GM21576 (cell line): ENCODE results near the gene PAQR7.
A peak's percentile ranks its signal among the peaks of the same experiment; 100 is the strongest.

Source experiments
- ATAC-seq: cut with Tn5 transposase; IDR thresholded peaks from one replicate; pipeline ENCODE4 v1.9.1; 2021; ENCODE audit warnings: mild to moderate bottlenecking, moderate library complexity; ENCODE audit not compliant: unreplicated experiment

The PAQR7 gene, protein sequence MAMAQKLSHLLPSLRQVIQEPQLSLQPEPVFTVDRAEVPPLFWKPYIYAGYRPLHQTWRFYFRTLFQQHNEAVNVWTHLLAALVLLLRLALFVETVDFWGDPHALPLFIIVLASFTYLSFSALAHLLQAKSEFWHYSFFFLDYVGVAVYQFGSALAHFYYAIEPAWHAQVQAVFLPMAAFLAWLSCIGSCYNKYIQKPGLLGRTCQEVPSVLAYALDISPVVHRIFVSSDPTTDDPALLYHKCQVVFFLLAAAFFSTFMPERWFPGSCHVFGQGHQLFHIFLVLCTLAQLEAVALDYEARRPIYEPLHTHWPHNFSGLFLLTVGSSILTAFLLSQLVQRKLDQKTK

DNA sequence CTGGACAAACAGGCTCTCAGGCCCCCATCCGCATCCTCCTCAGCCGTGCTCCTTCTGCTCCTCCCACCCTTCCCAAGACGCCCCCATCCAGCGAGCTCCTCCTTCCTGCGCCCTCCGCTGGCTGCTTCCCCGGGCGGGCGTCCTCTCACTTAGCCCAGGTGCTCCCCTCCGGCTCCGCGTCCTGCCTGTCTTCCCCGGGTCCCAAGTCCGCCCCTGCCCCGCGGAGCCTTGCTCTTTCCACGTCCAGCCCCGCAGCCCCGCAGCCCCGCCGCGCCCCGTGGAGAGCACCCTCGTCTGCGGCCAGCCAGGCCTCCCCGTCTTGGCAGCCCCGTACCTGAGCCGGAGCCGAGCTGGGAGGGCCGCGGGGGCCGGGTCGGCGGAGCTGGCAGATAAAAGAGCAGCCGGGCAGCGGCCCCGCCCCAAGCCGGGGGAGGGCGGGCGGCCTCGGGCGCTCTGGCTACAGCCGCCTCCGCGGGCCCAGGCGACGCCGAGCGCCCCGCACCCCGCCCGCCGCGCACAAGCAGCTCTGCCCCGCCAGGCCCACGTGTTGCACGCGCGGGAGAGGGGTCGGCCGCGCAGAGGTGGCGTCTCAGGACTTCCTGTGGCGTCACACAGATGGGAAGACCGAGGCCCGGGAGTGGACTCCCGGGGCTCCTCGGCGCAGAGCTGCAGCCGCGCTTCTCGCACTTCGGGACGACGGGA, at the start of gene PAQR7:
Gene PAQR7, minus strand, starts transcription at position 555 of the 702 bp plus-strand sequence. CDS start 11,869 bp downstream, outside the sequence.
- ATAC-seq, result peak; percentile 51

DNA sequence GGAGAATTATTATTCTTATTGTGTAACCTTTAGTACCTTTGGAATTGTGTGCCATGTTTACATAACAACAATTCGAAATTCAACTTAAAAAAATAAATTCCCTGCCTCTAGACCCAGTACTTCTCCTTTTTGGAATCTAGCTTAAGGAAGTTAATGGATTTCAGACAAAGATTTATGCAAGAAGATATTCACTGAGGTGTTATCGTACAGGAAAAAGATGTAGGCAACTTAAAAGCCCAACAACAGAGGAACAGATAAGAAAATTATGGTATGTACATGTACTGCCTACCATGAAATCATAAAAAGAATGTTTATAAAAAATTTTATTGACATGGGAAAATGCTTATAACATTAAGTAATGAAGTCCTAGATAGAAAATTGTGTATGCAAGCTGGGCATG, 48.9 kb upstream of the PAQR7 start:
- no peak for ATAC-seq

DNA sequence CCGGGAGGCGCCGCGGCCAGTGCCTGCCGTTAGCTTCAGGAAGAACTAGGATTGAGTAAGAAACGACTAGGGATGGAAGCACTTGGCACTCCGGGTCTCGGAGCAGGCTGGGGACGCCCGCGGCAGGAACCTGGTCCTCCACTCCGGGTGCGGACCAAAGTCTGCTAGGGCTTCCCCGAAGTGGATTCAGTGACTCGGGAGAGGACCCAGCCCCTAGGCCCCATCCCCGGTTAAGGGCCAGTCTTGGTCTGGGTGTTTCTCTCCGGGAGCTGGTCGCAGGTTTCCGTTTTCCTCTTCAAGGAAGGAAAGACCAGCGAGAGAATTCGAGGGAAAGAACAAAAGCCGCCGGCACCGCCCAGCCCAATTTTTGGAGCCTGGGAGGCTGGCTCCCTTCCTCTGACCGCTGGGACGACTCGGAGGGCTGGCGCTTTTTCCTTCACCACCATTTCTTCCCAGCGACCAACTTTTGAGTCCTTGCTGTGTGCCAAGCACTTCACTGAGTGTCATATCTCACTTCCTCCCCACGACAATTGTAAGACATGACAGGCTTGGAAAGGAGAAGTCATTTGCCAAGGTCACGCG, 47.6 kb upstream of the PAQR7 start:
- no peak for ATAC-seq

DNA sequence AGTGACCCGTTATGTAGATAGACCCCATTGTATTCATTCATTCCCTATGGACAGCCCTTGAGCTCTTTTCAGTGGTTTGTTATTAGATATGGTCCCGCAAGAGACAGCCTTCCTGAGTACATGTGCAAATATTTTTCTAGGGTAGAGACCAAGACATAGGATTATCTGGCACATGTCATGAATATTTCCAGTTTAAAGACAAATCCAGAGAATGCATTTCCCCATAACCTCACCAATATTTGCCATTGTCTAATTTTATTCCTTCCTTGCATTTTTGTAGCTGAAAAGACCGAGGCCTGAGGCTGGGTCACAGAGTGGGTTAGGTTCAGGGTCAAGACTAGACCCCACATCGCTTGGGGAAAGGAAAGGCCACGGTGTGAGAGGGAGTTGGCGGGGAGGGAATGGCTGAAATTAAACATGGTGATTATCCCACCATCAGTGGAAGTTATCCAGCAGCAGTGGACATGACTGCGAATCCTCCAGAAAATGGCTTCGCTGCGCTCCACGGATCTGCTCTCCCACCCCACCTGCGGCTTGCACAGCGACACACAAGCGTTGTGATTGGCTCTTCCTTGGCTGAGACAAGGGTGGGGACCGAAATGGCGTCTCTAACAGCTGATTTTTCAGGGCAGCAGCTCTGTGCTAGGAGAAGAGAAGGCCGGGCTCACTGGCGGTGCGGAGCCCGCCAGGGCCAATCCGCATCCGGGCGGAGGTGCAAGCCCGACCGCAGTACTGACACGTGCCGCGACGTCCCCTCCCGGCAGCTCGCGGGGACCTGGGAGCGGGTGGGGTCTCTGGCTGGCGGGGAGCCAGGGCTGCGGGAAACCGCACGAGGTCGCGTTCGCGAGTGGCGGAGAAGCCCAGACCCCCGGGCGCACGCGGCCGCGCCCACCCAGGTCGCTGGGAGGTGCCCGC, 46.8 kb upstream of the PAQR7 start:
- ATAC-seq, result no peak

DNA sequence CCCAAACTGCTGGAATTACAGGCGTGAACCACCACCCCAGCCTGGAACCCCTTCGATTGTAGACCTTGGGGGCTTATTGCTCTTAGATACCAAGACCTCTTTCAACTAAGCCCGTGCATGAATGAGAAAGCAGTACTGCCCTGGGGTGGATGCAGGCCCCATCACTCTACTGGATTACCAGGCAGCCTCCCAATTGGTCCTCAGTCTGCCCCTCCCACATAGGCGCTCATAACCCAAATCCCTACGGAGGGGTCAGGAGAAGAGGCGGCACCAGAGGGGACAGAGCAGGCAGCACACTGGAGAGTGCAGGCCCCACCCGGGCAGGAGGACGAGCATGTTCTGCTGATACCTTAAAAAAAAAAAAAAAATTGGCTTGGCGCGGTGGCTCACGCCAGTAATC, 43.1 kb upstream of the PAQR7 start:
- no peak for ATAC-seq

DNA sequence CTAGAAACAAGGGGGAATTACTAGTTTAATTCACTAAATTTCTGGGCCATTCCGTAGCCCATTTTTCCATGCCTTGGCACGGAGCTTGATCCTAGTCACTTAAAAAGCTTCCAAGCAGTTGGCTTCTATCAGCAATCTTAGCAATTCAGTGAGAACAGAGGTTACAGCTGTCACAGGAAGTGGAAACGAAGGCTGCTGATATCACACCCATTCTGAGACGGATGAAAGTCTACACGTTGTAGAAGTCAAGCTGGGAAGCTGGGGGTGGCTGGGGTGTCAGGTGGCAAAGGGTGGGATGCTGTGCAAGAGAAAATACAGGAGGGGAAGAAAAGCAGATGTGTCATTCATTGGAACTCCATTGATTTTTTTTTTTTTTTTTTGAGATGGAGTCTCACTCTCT, 42.5 kb upstream of the PAQR7 start:
- ATAC-seq, result no peak

DNA sequence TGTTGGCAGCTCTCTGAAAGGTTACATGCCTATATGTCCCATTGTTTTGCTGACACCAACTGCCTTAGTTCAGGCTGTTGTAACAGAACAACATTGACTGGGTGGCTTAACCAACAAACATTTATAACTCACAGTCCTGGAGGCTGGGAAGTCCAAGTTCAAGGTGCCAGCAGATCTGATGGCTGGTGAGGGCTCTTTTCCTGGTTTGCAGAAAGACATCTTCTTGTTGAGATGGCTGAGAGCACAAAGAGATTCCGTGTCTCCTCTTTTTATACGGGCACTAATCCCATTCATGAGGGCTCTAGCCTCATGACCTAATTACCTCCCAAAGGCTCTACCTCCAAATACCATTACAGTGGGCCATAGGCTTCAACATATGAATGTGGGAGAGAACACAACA, 41.0 kb upstream of the PAQR7 start:
- ATAC-seq, result no peak

DNA sequence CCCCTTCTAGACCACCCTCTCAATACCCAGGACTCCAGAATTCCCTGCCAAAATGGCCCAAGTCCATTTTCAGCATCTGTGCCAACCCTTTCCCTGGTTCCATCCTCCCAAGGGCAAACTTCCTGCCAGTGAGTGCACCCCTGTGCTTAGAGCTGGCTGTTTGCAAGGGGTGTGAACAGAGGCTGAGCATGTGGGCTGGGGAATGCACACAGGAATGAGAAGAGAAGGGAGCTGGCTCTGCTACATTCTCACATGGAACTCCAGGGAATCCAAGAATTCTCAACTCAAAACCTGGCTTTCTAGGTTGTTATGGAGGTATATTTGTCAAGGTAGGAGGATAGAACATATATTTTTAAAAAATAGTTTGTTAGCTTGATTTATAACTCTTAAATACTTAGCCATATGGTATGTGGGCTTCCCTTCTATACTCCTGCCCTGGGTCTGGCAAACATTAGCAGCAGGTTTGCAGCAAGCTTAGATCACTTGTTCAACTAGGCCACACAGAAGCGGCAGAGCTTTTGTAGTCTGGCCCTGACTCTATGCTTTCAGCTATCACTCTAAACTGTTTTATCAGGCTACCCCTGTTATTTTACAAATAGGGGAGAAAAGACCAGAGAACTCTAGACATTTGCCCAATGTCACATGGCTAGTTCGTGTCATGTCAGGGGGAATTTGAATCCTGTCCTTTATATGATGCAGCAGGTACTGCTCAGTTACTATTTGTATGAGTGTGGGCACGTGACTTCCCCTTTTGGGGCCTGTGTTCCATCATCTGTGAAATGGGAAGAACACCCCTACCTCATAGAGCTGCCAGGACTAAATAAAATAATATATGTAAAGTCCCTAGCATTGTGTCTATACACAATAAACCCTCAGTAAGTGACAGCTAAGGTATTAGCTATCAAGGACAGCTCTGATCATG, 38.8 kb upstream of the PAQR7 start:
- no peak for ATAC-seq

DNA sequence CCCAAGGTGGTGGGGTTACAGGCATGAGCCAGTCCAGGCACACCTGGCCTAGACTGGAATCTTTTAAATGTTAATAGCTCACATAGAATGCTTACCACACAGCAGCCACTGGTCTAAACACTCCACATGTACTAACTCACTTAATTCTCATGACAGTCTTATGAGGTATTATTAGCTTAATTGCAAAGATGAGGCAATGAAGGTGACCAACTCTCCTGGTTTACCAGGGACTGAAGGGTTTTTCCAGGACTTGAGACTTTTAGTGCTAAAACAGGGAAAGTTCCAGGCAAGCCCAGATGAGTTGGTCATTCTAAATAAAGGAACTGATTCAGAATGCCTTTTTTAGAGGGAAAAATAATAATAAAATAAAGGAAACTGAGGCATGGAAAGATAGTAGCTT, 37.7 kb upstream of the PAQR7 start:
- no peak for ATAC-seq

DNA sequence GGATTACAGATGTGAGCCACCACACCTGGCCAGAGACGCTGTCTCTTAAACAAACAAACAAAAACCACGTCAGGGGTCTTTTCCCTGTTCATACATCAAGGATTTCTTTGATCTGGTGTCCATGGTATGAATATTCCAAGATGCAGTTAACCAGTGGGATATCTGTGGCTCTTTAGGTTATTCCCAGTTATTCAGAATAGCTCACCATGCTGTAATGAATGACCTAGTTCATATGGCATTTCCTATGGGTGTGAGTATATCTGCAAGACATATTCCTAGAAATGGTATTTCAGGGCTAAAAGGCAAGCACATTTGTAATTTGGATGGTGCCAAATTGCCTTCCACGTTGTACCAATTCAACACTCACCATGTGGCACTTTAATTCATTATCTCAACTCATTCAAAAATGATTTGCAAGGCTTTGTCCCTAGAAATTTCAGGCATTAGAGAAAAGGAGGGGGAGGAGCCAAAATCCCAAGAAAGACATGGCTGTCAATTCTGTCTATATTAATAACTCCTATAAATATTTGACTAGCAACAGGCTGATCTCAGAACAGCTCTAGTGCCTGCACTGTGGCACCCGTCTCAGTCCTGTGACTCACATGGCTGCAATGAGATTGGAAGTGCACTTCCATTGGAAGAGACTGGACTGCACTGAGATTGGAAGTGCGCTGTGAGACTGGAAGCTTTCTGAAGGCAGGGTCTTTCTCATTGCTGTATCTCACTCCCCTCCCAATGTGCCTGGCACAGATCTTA, 36.7 kb upstream of the PAQR7 start:
- ATAC-seq, result no peak

DNA sequence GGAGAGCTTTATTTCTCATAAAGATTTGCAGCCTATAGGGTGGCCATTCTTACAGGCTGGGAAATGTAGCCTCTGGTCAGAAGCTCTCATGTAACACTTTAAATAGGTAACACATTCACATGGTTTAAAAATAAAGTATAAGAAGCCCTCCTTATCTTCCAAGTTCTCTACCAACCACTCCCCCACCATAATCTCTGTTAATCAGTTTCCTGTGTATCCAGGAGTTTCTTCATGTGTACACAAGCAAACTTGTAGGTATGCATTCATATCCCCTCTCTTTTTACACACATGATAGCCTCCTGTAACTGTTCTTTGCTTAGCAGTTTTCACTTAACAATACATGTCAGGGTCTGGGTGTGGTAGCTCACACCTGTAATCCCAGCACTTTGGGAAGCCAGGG, 35.7 kb upstream of the PAQR7 start:
- no peak for ATAC-seq

DNA sequence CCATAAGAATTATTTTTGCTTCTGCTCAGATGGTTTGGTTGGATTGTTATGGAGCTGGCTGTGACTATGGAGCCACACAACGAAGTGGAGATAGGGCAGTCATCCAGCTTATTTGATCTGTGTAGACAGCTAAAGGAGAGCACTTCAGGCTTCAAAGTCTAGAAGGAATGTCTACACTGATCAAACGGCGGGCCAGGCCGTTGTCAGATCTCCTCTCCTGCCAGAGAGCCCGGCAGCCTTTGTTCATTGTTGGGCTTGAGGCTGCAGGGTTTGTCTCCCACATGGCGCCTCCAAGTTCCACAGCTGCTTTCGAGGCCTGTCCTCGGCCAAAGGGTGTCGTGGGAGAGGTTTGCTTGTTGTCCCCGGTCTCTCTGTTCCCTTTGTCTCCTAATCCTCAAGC, 33.5 kb upstream of the PAQR7 start:
- ATAC-seq, result no peak

DNA sequence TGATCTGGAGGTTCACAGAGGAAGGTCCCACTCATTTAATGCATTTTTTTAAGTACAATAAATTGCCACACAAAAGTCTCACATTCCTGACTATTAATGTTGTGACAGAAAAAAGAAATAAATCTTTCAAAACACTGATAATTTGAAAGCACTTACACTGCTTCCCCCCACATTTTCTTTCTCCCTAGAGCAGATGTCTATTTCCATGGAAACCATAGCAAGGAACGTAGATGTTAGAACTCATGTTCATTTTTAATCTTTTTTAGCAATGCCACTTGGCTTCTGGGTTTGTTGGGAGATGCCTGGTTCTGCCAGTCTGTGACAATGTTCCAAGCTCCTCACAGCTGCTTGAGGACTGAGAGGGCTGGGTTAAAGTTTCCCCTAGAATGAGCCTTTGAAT, 32.7 kb upstream of the PAQR7 start:
- ATAC-seq, result no peak

DNA sequence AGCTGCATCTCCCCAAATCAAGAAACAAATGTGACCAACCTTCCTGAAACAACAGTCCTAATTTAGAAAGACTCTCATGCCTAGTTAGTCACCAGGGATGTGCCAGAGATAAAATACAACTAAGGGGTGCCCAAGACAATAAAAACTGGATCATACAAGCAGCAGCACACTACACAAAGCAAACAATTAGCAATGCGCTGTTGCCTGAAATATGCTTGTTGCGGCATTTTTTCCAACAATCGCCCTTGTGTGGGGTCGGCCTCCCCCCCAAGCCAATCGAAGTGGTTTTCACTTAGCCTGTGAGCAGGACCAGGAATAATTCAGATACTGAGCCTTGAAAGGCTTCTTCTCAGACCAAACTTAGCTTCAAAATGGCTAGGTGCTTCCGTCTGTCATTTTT, 32.1 kb upstream of the PAQR7 start:
- no peak for ATAC-seq

DNA sequence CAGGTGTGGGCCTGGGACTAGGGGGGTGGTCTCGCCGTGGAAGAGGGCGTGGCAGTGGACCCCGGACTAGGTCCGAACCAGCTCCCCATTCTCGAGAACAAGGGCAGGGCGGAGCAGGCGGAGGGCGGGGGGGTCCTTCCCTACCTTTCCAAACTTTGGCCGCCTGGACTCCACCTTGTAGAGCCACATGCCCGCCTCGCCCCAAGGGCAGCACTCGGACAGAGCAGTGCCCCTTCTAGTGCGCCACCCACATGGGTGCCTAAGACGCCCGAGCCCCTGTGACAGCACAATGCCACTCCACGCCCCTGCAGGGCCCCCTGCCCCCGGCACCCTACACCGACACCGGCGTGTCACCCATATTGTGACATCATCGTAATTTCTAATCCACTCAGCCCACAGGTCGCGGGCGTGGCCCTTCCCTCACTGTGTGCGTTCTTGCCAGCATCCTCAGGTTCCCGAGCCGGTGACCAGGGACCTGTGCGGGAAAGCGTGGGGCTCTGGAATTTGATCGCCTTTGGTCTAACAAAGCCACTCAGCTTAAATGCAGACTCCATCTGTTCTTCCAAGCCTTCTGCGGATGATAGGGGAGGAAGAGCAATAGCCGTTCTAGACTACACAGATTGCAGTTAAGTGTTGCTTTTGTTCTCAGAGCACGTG, 31.3 kb upstream of the PAQR7 start:
- ATAC-seq, result no peak

DNA sequence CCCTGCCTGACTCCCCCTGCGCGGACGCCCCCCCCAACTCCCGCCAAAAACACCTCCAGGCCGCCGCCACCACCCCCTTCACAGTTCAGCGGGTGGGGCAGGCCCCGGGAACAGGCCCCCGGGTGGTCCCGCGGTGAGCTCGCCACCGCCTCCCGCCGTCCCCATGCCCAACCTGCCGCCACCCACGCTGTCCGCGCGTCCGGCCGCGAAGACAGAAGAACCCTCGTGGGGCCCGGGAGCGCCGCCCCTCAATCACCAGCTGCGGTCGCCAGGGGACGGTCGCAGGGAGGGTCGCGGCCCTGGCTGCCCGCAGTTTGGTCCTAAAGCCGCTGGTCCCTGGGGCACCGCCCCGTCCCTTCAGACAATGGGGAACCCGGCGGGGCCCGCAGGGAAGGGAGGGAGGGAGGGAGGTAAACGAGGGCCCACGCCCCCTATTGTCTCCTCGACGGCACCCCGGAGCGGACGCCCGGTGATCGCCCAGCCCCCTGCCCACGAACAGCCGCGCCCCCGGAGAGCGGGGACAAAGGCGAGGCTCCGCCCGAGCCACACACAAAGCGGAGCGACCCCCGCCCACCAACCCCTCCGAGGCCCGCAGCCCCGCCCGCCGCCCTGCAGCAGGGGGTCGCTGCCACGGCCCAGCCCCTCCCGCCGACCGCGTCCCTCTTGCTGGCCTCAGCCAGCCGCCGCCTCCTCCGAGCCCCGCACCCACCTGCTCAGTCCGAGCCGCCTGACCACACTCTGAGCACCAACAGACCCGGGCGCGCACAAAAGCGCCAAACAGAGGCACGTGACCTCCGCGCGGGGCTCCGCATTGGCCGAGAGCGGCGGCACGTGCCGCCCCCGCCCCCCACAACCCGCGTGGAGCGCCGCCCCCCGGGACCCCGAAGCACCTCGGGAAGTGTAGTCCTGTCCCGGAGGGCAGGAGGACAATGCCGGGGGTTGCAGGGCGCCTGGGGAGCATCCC, 30.5 kb upstream of the PAQR7 start, which contains the start of gene STMN1:
Gene STMN1, minus strand, starts transcription at position 740 of the 964 bp plus-strand sequence. CDS start 1,743 bp downstream, outside the sequence.
- ATAC-seq, result peak; percentile 52

DNA sequence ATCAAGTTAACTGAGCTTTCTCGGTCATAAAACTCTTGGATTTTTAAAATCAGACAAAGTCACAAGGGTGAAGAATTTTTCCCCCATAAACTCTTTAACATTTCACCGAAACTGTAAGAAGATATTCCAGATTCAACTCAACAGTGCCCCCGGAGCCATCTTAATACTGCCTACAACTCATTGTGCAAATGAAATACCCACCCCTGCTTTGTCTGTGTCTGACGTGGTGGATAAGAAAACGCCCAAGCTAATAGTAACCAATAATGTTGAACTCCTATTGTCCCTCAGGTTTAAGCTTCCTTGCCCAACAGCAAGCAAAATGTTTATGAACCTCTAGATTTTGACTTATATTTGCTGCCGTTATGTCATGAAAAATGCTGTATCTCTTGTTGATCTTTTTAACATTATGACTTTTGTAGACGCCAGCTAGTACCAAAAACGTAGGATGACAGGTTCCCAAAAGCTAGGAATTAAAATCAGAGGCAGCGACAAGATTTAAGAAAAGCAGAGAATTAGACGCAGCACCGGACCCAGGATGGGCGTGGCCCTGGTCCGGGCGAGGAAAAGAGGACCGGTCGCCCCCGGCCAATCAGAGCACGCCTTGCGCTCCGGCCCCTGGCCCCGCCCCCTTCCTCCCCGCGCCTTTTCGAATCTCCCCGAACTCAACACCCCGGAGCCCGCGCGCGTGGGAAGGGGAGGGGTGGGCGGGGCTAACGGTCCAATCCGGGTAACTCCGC, 29.6 kb upstream of the PAQR7 start:
- ATAC-seq, result peak; percentile 74
